Hepatocyte (in vitro differentiated cells): ENCODE results near the gene SUPT4H1. TPM values are rescaled to one million over a fixed set of nuclear protein-coding genes. Genes with fewer than 3 reads are reported as not detected.

ENCODE experiments used
- DNase-seq: peaks from one replicate; pipeline ENCODE4 v3.0.0-alpha.2; 2016; ENCODE audit warnings: low spot score
- H2AFZ ChIP-seq: fragments of 200-600 bp; sonication (generic); 2 replicates; pipeline ENCODE4 v1.6.0; 2016; ENCODE audit warnings: antibody characterized with exemption, mild to moderate bottlenecking
- H3K27ac ChIP-seq: fragments of 200-600 bp; sonication (generic); 2 replicates; pipeline ENCODE4 v1.5.1; 2016; ENCODE audit warnings: mild to moderate bottlenecking
- H3K27me3 ChIP-seq: fragments of 200-600 bp; sonication (generic); 2 replicates; pipeline ENCODE4 v1.6.1; 2016
- H3K36me3 ChIP-seq: fragments of 200-600 bp; sonication (generic); replicated peaks from 2 replicates; pipeline ENCODE4 v1.5.1; 2016; ENCODE audit warnings: low read depth; ENCODE audit not compliant: insufficient read depth
- H3K4me1 ChIP-seq: fragments of 200-600 bp; sonication (generic); 2 replicates; pipeline ENCODE4 v1.5.1; 2016; ENCODE audit warnings: mild to moderate bottlenecking, moderate library complexity; ENCODE audit not compliant: insufficient read depth
- H3K4me2 ChIP-seq: fragments of 200-600 bp; sonication (generic); 2 replicates; pipeline ENCODE4 v1.6.0; 2016
- H3K4me3 ChIP-seq: fragments of 200-600 bp; sonication (generic); 2 replicates; pipeline ENCODE4 v1.5.1; 2016; ENCODE audit warnings: mild to moderate bottlenecking
- H3K79me2 ChIP-seq: fragments of 200-600 bp; sonication (generic); 2 replicates; pipeline ENCODE4 v1.6.0; 2017; ENCODE audit warnings: mild to moderate bottlenecking
- H3K9me2 ChIP-seq: fragments of 200-600 bp; sonication (generic); replicated peaks from 2 replicates; pipeline ENCODE4 v1.6.0; 2017; ENCODE audit warnings: mild to moderate bottlenecking; ENCODE audit not compliant: insufficient read depth
- H3K9me3 ChIP-seq: fragments of 200-600 bp; sonication (generic); 2 replicates; pipeline ENCODE4 v1.5.1; 2016; ENCODE audit warnings: low read depth, mild to moderate bottlenecking
- H4K20me1 ChIP-seq: fragments of 200-600 bp; sonication (generic); 2 replicates; pipeline ENCODE4 v1.6.0; 2016; ENCODE audit warnings: mild to moderate bottlenecking; ENCODE audit not compliant: insufficient read depth, poor library complexity, severe bottlenecking
- EZH2 ChIP-seq: fragments of 200-600 bp; sonication (generic); IDR thresholded peaks from 2 replicates; pipeline ENCODE4 v1.6.1; 2016; ENCODE audit warnings: antibody characterized with exemption, mild to moderate bottlenecking, borderline replicate concordance
- EZH2phosphoT487 ChIP-seq: fragments of 200-600 bp; sonication (generic); IDR thresholded peaks from one replicate; pipeline ENCODE4 v1.6.1; 2018; ENCODE audit warnings: antibody characterized with exemption, mild to moderate bottlenecking, low read depth, moderate library complexity; ENCODE audit not compliant: unreplicated experiment, severe bottlenecking
- WGBS: methylation state at CpG from one replicate; pipeline ENCODE4 v1.1.6; 2016; ENCODE audit warnings: low lambda C conversion rate; ENCODE audit errors: missing lambda C conversion rate; 5-methylcytosine and 5-hydroxymethylcytosine counted together
- polyA plus RNA-seq: library from polyadenylated mRNA; unstranded; fragments of >200 nt; fragmentation: Nextera tagmentation; extraction: Ambion mirVana; gene quantifications from 2 replicates; pipeline ENCODE4 v1.2.1, GENCODE V29; 2016
- total RNA-seq: library from RNA; depleted of rRNA; stranded (reverse); fragments of >200 nt; gene quantifications from 2 replicates; pipeline ENCODE4 v1.2.3, GENCODE V29; 2014
- TF ChIP-seq, protein P1 (sequence below): fragments of 200-600 bp; sonication (generic); IDR thresholded peaks from 2 replicates; pipeline ENCODE4 v1.5.1; 2016; ENCODE audit warnings: antibody characterized with exemption, mild to moderate bottlenecking; ENCODE audit not compliant: poor library complexity

Gene SUPT4H1
- total and polyA plus RNA-seq, 2 experiments from 2014 or later, result 54.5 to 108 TPM

- Histone ChIP-seq H4K20me1 (no peaks in the 10 kb centered on the region), H3K36me3 (no peaks in the 10 kb centered on the region), H3K9me3 (no peaks in the 10 kb centered on the region), H2AFZ (no peak overlapping the region), H3K79me2 (no peaks in the 10 kb centered on the region), H3K4me1 (no peaks in the 10 kb centered on the region), H3K4me3 (no peak overlapping the region), H3K27ac (no peak overlapping the region), H3K4me2 (no peak overlapping the region), H3K27me3 (no peaks in the 10 kb centered on the region), H3K9me2 (no peaks in the 10 kb centered on the region)
- no peak for DNase-seq
- 86% methylated on average over 2 of the region's 10 CpGs for WGBS
- TF ChIP-seq EZH2phosphoT487, result no peak
- TF ChIP-seq, protein P1, sequence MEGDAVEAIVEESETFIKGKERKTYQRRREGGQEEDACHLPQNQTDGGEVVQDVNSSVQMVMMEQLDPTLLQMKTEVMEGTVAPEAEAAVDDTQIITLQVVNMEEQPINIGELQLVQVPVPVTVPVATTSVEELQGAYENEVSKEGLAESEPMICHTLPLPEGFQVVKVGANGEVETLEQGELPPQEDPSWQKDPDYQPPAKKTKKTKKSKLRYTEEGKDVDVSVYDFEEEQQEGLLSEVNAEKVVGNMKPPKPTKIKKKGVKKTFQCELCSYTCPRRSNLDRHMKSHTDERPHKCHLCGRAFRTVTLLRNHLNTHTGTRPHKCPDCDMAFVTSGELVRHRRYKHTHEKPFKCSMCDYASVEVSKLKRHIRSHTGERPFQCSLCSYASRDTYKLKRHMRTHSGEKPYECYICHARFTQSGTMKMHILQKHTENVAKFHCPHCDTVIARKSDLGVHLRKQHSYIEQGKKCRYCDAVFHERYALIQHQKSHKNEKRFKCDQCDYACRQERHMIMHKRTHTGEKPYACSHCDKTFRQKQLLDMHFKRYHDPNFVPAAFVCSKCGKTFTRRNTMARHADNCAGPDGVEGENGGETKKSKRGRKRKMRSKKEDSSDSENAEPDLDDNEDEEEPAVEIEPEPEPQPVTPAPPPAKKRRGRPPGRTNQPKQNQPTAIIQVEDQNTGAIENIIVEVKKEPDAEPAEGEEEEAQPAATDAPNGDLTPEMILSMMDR, result no peak
- TF ChIP-seq EZH2, result no peak
Observed at GRCh38 chr17:58330538-58330996, 21.4 kb downstream of the SUPT4H1 start.

DNA sequence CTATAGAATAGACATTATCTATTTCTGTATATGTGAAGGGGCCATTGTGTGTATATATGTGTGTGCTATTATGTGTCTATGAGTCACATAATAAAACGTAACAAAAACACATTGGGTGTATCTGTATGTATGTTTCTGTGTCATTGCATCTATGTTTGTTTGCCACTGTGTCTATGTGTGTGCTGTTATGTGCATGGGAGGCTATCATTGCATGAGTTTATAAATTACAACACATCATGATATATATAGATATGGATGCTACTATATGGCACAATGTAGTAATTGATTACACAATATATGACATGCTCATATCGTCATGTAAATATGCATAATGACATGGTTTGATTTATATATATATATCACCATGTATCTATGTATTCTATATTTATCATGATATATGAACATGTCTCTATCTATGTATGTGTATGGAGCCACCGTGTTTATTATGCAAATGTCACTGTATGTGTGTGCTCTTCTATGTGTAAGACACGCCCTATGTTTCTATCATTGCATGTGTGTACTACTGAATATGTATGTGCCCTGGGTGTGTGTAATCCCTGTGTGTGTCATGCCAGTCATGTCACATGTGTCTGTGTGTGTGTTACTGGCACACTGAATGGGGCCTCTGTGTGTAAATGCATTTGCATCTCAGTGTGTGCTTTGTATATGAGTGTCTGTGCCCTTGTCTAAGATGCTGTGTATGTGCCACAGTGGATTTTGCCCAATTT lies 22.0 kb downstream of the SUPT4H1 start:
- H3K4me3 ChIP-seq, result no peak overlapping the region
- no peaks in the 10 kb centered on the region for H3K79me2 ChIP-seq
- H2AFZ ChIP-seq, result no peak overlapping the region
- no peaks in the 10 kb centered on the region for H4K20me1 ChIP-seq
- no peak for DNase-seq
- TF ChIP-seq EZH2phosphoT487, result no peak
- TF ChIP-seq, protein P1, result no peak
- TF ChIP-seq EZH2, result no peak
- H3K9me3 ChIP-seq, result no peaks in the 10 kb centered on the region
- H3K36me3 ChIP-seq, result no peaks in the 10 kb centered on the region
- H3K27me3 ChIP-seq, result no peaks in the 10 kb centered on the region
- H3K4me2 ChIP-seq, result no peak overlapping the region
- peaks cover 2% of the 10 kb centered on the region for H3K4me1 ChIP-seq
- 87% methylated on average over 4 of the region's 4 CpGs for WGBS
- H3K27ac ChIP-seq, result no peak overlapping the region
- no peaks in the 10 kb centered on the region for H3K9me2 ChIP-seq

- Histone ChIP-seq H2AFZ (no peak overlapping the region), H3K27ac (no peak overlapping the region), H3K4me3 (no peak overlapping the region), H3K79me2 (no peaks in the 10 kb centered on the region), H4K20me1 (no peaks in the 10 kb centered on the region), H3K9me3 (no peaks in the 10 kb centered on the region), H3K36me3 (no peaks in the 10 kb centered on the region), H3K4me1 (peaks cover 5% of the 10 kb centered on the region), H3K4me2 (peak overlapping the region; percentile 53), H3K27me3 (no peaks in the 10 kb centered on the region), H3K9me2 (no peaks in the 10 kb centered on the region)
- no peak for DNase-seq
- 66% methylated on average over 16 of the region's 16 CpGs for WGBS
- TF ChIP-seq EZH2phosphoT487 (no peak), EZH2 (no peak)
- TF ChIP-seq, protein P1, result no peak
Observed at GRCh38 chr17:58329035-58329809, 22.8 kb downstream of the SUPT4H1 start.
